Measurements from ENCODE around the gene FBRSL1.

Gene FBRSL1

GRCh38 chr12:132477017-132477702 lies 12.8 kb upstream of the FBRSL1 start:
- no peak for DNase-seq (ENCODE audit: low read depth)
- H3K4me3 ChIP-seq (ENCODE audit: control insufficient read depth, low read depth, low read length): no peak overlapping the region
- TF ChIP-seq CTCF (IDR thresholded peaks at IDR 0.05; ENCODE audit: control insufficient read depth, insufficient read depth, low read depth, low read length, missing control alignments): no peak

GRCh38 chr12:132477703-132478432 lies 12.1 kb upstream of the FBRSL1 start:
- no peak for TF ChIP-seq CTCF (IDR thresholded peaks at IDR 0.05; ENCODE audit: control insufficient read depth, insufficient read depth, low read depth, low read length, missing control alignments)
- no peak for DNase-seq (ENCODE audit: low read depth)
- no peak overlapping the region for H3K4me3 ChIP-seq (ENCODE audit: control insufficient read depth, low read depth, low read length)

- H3K4me3 ChIP-seq (ENCODE audit: control insufficient read depth, low read depth, low read length): no peak overlapping the region
- DNase-seq (ENCODE audit: low read depth): no peak
- no peak for TF ChIP-seq CTCF (IDR thresholded peaks at IDR 0.05; ENCODE audit: control insufficient read depth, insufficient read depth, low read depth, low read length, missing control alignments)
Observed at GRCh38 chr12:132478433-132478803, 11.5 kb upstream of the FBRSL1 start.

GRCh38 chr12:132478845-132479244 lies 11.1 kb upstream of the FBRSL1 start:
- peak; percentile 14 for TF ChIP-seq CTCF (IDR thresholded peaks at IDR 0.05; ENCODE audit: control insufficient read depth, insufficient read depth, low read depth, low read length, missing control alignments)
- DNase-seq (ENCODE audit: low read depth): no peak
- H3K4me3 ChIP-seq (ENCODE audit: control insufficient read depth, low read depth, low read length): no peak overlapping the region

- DNase-seq (ENCODE audit: low read depth): no peak
- TF ChIP-seq CTCF (IDR thresholded peaks at IDR 0.05; ENCODE audit: control insufficient read depth, insufficient read depth, low read depth, low read length, missing control alignments): no peak
- H3K4me3 ChIP-seq (ENCODE audit: control insufficient read depth, low read depth, low read length): no peak overlapping the region
Observed at GRCh38 chr12:132479291-132479690, 10.7 kb upstream of the FBRSL1 start.

- TF ChIP-seq CTCF (IDR thresholded peaks at IDR 0.05; ENCODE audit: control insufficient read depth, insufficient read depth, low read depth, low read length, missing control alignments): no peak
- no peak for DNase-seq (ENCODE audit: low read depth)
- no peak overlapping the region for H3K4me3 ChIP-seq (ENCODE audit: control insufficient read depth, low read depth, low read length)
Observed at GRCh38 chr12:132479938-132480622, 9.9 kb upstream of the FBRSL1 start.
